Measurements from ENCODE around the gene TMED6. TPM values are rescaled to one million over a fixed set of nuclear protein-coding genes. Genes with fewer than 3 reads are reported as not detected.

Gene TMED6
- total RNA-seq, 2 experiments from 2014 or later = 2.1 to 2.2 TPM

- Mint-ChIP-seq H3K36me3 (peaks cover 21% of the 10 kb centered on the region), H3K27ac (peak overlapping the region; percentile 42), H3K4me3 (peak overlapping the region; percentile 49), H3K27me3 (no peaks in the 10 kb centered on the region), H3K4me1 (peaks cover 32% of the 10 kb centered on the region), H3K9me3 (no peaks in the 10 kb centered on the region)
- ATAC-seq (ENCODE audit: low read depth) (no peak), DNase-seq (no peak)
- POLR2A ChIA-PET = interaction anchor here (0.7 to 1.1 kb wide), 3 partner anchors 12 to 196 kb away, joined by 3 to 5 read pairs (median 3); no protein-coding TSS in a partner anchor
Measured at GRCh38 chr16:69326172-69326873, 25.3 kb downstream of the TMED6 start.

- POLR2A ChIA-PET = interaction anchor here (1.1 to 1.3 kb wide), 2 partner anchors 13 kb away, joined by 3 read pairs; no protein-coding TSS in a partner anchor
- DNase-seq = no peak
- Mint-ChIP-seq H3K27me3 (no peaks in the 10 kb centered on the region), H3K36me3 (peaks cover 20% of the 10 kb centered on the region), H3K4me3 (no peak overlapping the region), H3K27ac (no peak overlapping the region), H3K4me1 (peaks cover 32% of the 10 kb centered on the region), H3K9me3 (no peaks in the 10 kb centered on the region)
- no peak for ATAC-seq (ENCODE audit: low read depth)
Measured at GRCh38 chr16:69325784-69326171, 25.8 kb downstream of the TMED6 start.

- Mint-ChIP-seq H3K4me3 (no peak overlapping the region), H3K36me3 (peaks cover 19% of the 10 kb centered on the region), H3K27ac (no peak overlapping the region), H3K9me3 (no peaks in the 10 kb centered on the region), H3K27me3 (no peaks in the 10 kb centered on the region), H3K4me1 (peaks cover 32% of the 10 kb centered on the region)
- ATAC-seq (ENCODE audit: low read depth) = no peak
- POLR2A ChIA-PET = interaction anchor here (1.3 kb wide), 1 partner anchor 14 kb away, joined by 3 read pairs; no protein-coding TSS in a partner anchor
- DNase-seq = no peak
Measured at GRCh38 chr16:69324585-69325253, 26.9 kb downstream of the TMED6 start.

GRCh38 chr16:69324013-69324531 lies 27.5 kb downstream of the TMED6 start:
- no peaks in the 10 kb centered on the region for H3K27me3 Mint-ChIP-seq
- ATAC-seq (ENCODE audit: low read depth) = no peak
- H3K9me3 Mint-ChIP-seq = no peaks in the 10 kb centered on the region
- POLR2A ChIA-PET = no interaction called here
- DNase-seq = peak; percentile 17
- no peak overlapping the region for H3K27ac Mint-ChIP-seq
- H3K36me3 Mint-ChIP-seq = peaks cover 22% of the 10 kb centered on the region
- no peak overlapping the region for H3K4me3 Mint-ChIP-seq
- H3K4me1 Mint-ChIP-seq = peaks cover 28% of the 10 kb centered on the region

GRCh38 chr16:69323415-69323814 lies 28.2 kb downstream of the TMED6 start:
- no peak overlapping the region for H3K4me3 Mint-ChIP-seq
- H3K9me3 Mint-ChIP-seq = no peaks in the 10 kb centered on the region
- H3K27me3 Mint-ChIP-seq = no peaks in the 10 kb centered on the region
- no peak overlapping the region for H3K27ac Mint-ChIP-seq
- ATAC-seq (ENCODE audit: low read depth) = no peak
- H3K4me1 Mint-ChIP-seq = peaks cover 22% of the 10 kb centered on the region
- H3K36me3 Mint-ChIP-seq = peaks cover 22% of the 10 kb centered on the region
- POLR2A ChIA-PET = no interaction called here
- no peak for DNase-seq

- DNase-seq (no peak), ATAC-seq (ENCODE audit: low read depth) (no peak)
- POLR2A ChIA-PET = interaction anchor here (0.7 kb wide), 1 partner anchor 10 kb away, joined by 3 read pairs; no protein-coding TSS in a partner anchor
- H3K9me3 Mint-ChIP-seq = no peaks in the 10 kb centered on the region
- no peaks in the 10 kb centered on the region for H3K27me3 Mint-ChIP-seq
- peaks cover 19% of the 10 kb centered on the region for H3K36me3 Mint-ChIP-seq
- no peak overlapping the region for H3K4me3 Mint-ChIP-seq
- peaks cover 17% of the 10 kb centered on the region for H3K4me1 Mint-ChIP-seq
- no peak overlapping the region for H3K27ac Mint-ChIP-seq
Measured at GRCh38 chr16:69322343-69322742, 29.2 kb downstream of the TMED6 start.

- Mint-ChIP-seq H3K4me1 (peaks cover 8% of the 10 kb centered on the region), H3K27ac (no peak overlapping the region), H3K9me3 (no peaks in the 10 kb centered on the region), H3K4me3 (no peak overlapping the region), H3K36me3 (peaks cover 15% of the 10 kb centered on the region), H3K27me3 (no peaks in the 10 kb centered on the region)
- DNase-seq (peak; percentile 25), ATAC-seq (ENCODE audit: low read depth) (no peak)
- POLR2A ChIA-PET = interaction anchor here (0.6 kb wide), 1 partner anchor 542 kb away, joined by 4 read pairs; no protein-coding TSS in a partner anchor
Measured at GRCh38 chr16:69321080-69321479, 30.5 kb downstream of the TMED6 start.

GRCh38 chr16:69320740-69321073 lies 30.9 kb downstream of the TMED6 start:
- POLR2A ChIA-PET = no interaction called here

GRCh38 chr16:69319826-69320739 lies 31.5 kb downstream of the TMED6 start:
- peaks cover 9% of the 10 kb centered on the region for H3K36me3 Mint-ChIP-seq
- DNase-seq = peak; percentile 21

More at GRCh38 chr16:69320740-69321073, 30.9 kb downstream of the TMED6 start:
- peaks cover 11% of the 10 kb centered on the region for H3K36me3 Mint-ChIP-seq
- H3K9me3 Mint-ChIP-seq = no peaks in the 10 kb centered on the region
- peaks cover 4% of the 10 kb centered on the region for H3K4me1 Mint-ChIP-seq
- ATAC-seq (ENCODE audit: low read depth) (no peak), DNase-seq (no peak)
- no peak overlapping the region for H3K4me3 Mint-ChIP-seq
- H3K27ac Mint-ChIP-seq = no peak overlapping the region
- no peaks in the 10 kb centered on the region for H3K27me3 Mint-ChIP-seq

GRCh38 chr16:69319381-69319780 lies 32.2 kb downstream of the TMED6 start:
- POLR2A ChIA-PET = no interaction called here
- Mint-ChIP-seq H3K4me1 (peaks cover 4% of the 10 kb centered on the region), H3K27me3 (no peaks in the 10 kb centered on the region), H3K9me3 (no peaks in the 10 kb centered on the region), H3K27ac (no peak overlapping the region), H3K4me3 (no peak overlapping the region), H3K36me3 (peaks cover 9% of the 10 kb centered on the region)
- DNase-seq = no peak
- no peak for ATAC-seq (ENCODE audit: low read depth)

More at GRCh38 chr16:69319826-69320739, 31.5 kb downstream of the TMED6 start:
- no peak overlapping the region for H3K27ac Mint-ChIP-seq
- no peak for ATAC-seq (ENCODE audit: low read depth)
- H3K27me3 Mint-ChIP-seq = no peaks in the 10 kb centered on the region
- H3K9me3 Mint-ChIP-seq = no peaks in the 10 kb centered on the region
- H3K4me1 Mint-ChIP-seq = peaks cover 4% of the 10 kb centered on the region
- POLR2A ChIA-PET = no interaction called here
- H3K4me3 Mint-ChIP-seq = no peak overlapping the region

- Mint-ChIP-seq H3K27me3 (no peaks in the 10 kb centered on the region), H3K27ac (no peak overlapping the region), H3K4me1 (peaks cover 4% of the 10 kb centered on the region), H3K9me3 (no peaks in the 10 kb centered on the region), H3K4me3 (no peak overlapping the region), H3K36me3 (peaks cover 12% of the 10 kb centered on the region)
- DNase-seq (peak; percentile 25), ATAC-seq (ENCODE audit: low read depth) (no peak)
- POLR2A ChIA-PET = no interaction called here
Measured at GRCh38 chr16:69318911-69319289, 32.7 kb downstream of the TMED6 start.

GRCh38 chr16:69318177-69318910 lies 33.2 kb downstream of the TMED6 start:
- peaks cover 7% of the 10 kb centered on the region for H3K4me1 Mint-ChIP-seq
- no peaks in the 10 kb centered on the region for H3K27me3 Mint-ChIP-seq
- POLR2A ChIA-PET = interaction anchor here (0.8 kb wide), 1 partner anchor 10 kb away, joined by 4 read pairs; no protein-coding TSS in a partner anchor
- no peaks in the 10 kb centered on the region for H3K9me3 Mint-ChIP-seq
- no peak overlapping the region for H3K4me3 Mint-ChIP-seq
- H3K27ac Mint-ChIP-seq = no peak overlapping the region
- peak; percentile 19 for DNase-seq
- ATAC-seq (ENCODE audit: low read depth) = no peak
- peaks cover 16% of the 10 kb centered on the region for H3K36me3 Mint-ChIP-seq
